CD4-positive, alpha-beta T cell (primary cell): Measurements from ENCODE around the gene SS18L1. TPM values are rescaled to one million over a fixed set of nuclear protein-coding genes. Genes with fewer than 3 reads are reported as not detected.
A peak's percentile ranks its signal among the peaks of the same experiment; 100 is the strongest.

Experiments used
- ATAC-seq: fragments of 200-7000 bp; cut with Tn5 transposase; one replicate; pipeline ENCODE4 v1.10.0; 2022; ENCODE audit warnings: mild to moderate bottlenecking; ENCODE audit not compliant: poor library complexity
- CTCF ChIA-PET: fragments of 350-600 bp; sonication (Branson Sonifier 250); formaldehyde crosslinking; loops from one replicate; lab custom pipeline; 2021; ENCODE audit warnings: antibody characterized with exemption, inconsistent platforms; lab: Charles Lee
- POLR2A ChIA-PET: fragments of 350-600 bp; sonication (Branson Sonifier 250); formaldehyde crosslinking; loops from one replicate; lab custom pipeline; 2021; ENCODE audit warnings: antibody characterized with exemption, inconsistent platforms; lab: Charles Lee
- DNase-seq, 14 experiments: peaks; one replicate each; pipeline ENCODE4 v3.0.0-alpha.2; 2013 to 2020; ENCODE audit warnings: mixed read lengths in 2 of 14
- H3K27ac ChIP-seq, 2 donors: one replicate each; pipeline versions ENCODE4 v1.5.1 to v1.7.0; 2013; ENCODE audit warnings: low read length in 2 of 2, low read depth in 1 of 2, mild to moderate bottlenecking in 1 of 2
- H3K27me3 ChIP-seq, 2 experiments: 1 replicate in 1 of 2; 2 replicates in 1 of 2; pipeline versions ENCODE4 v1.6.1 to v1.7.0; 2013; ENCODE audit warnings: low read length in 2 of 2, control low read depth in 1 of 2, mild to moderate bottlenecking in 1 of 2, moderate library complexity in 1 of 2; ENCODE audit not compliant: insufficient read depth in 2 of 2, control insufficient read depth in 1 of 2
- H3K36me3 ChIP-seq: one replicate; pipeline ENCODE4 v1.6.1; 2013; ENCODE audit warnings: low read length, control low read depth; ENCODE audit not compliant: insufficient read depth
- H3K4me1 ChIP-seq: one replicate; pipeline ENCODE4 v1.6.1; 2013; ENCODE audit warnings: low read length, control low read depth; ENCODE audit not compliant: insufficient read depth
- H3K4me3 ChIP-seq: one replicate; pipeline ENCODE4 v1.5.1; 2013; ENCODE audit warnings: mild to moderate bottlenecking, low read length, moderate library complexity
- H3K9me3 ChIP-seq, 2 experiments: 1 replicate in 1 of 2; 2 replicates in 1 of 2; pipeline versions ENCODE4 v1.6.1 to v1.7.0; 2013; ENCODE audit warnings: low read length in 2 of 2, mild to moderate bottlenecking in 2 of 2, control low read depth in 1 of 2, moderate library complexity in 1 of 2; ENCODE audit not compliant: control insufficient read depth in 1 of 2, insufficient read depth in 1 of 2
- H3K27ac Mint-ChIP-seq: one replicate; pipeline ENCODE4 v1.8.0; 2020; ENCODE audit warnings: mixed read lengths
- H3K27me3 Mint-ChIP-seq: one replicate; pipeline ENCODE4 v1.8.0; 2021; ENCODE audit warnings: mixed read lengths
- H3K36me3 Mint-ChIP-seq: one replicate; pipeline ENCODE4 v1.8.0; 2021; ENCODE audit warnings: low read depth, mixed read lengths
- H3K4me1 Mint-ChIP-seq: one replicate; pipeline ENCODE4 v1.8.0; 2021; ENCODE audit warnings: low read depth, mixed read lengths
- H3K4me3 Mint-ChIP-seq: one replicate; pipeline ENCODE4 v1.8.0; 2020; ENCODE audit warnings: mild to moderate bottlenecking, mixed read lengths
- H3K9me3 Mint-ChIP-seq: one replicate; pipeline ENCODE4 v1.8.0; 2020; ENCODE audit warnings: mixed read lengths
- CTCF ChIP-seq: fragments of 200-600 bp; IDR thresholded peaks from one replicate; pipeline ENCODE4 v1.8.0; 2022; ENCODE audit warnings: antibody characterized with exemption, mild to moderate bottlenecking
- intact Hi-C, 2 experiments: fragments of 100-400 bp; cut with DNase I in 1 of 2; cut with micrococcal nuclease in 1 of 2; formaldehyde crosslinking; loops; one replicate each; pipeline versions ENCODE4 v1.15.1 to v1.9.0; 2023 to 2025; cut with DNase I, micrococcal nuclease
- total RNA-seq, 174 experiments: library from RNA in 2 of 174; stranded (reverse) in 2 of 174; gene quantifications; one replicate each; pipeline ENCODE4 v1.2.3 and lab custom pipeline; 2021 to 2026

SS18L1 gene
- total RNA-seq, 2 experiments from 2014 or later = 12.8 to 13.4 TPM

- no peak overlapping the region for H3K4me3 ChIP-seq
- intact Hi-C loops = loop anchor here in 1 of 2 experiments (5.0 kb wide), 1 partner anchor 67 kb away; the partner anchor contains the start of gene TAF4
- no peak overlapping the region for H3K27ac Mint-ChIP-seq
Observed at GRCh38 chr20:62134735-62135231, 8.8 kb upstream of the SS18L1 start.

GRCh38 chr20:62135573-62136266 lies 7.8 kb upstream of the SS18L1 start:
- H3K36me3 Mint-ChIP-seq = peaks cover 95% of the 10 kb centered on the region
- H3K27ac ChIP-seq = no peak overlapping the region
- intact Hi-C loops = loop anchor here (1.0 to 5.0 kb wide), 3 partner anchors 13 to 109 kb away; partner anchors contain the start of genes LSM14B (in 1 of the 2) and TAF4 (in 1 of the 2)
- no peaks in the 10 kb centered on the region for H3K9me3 Mint-ChIP-seq
- no peak overlapping the region for H3K4me3 ChIP-seq
- H3K9me3 ChIP-seq = no peaks in the 10 kb centered on the region
- no peak for ATAC-seq
- peaks cover 43% of the 10 kb centered on the region for H3K4me1 ChIP-seq
- peak overlapping the region; percentile 77 for H3K27ac Mint-ChIP-seq
- ChIA-PET POLR2A (interaction anchor here (0.7 to 4.9 kb wide), 7 partner anchors 12 to 125 kb away, joined by 3 to 40 read pairs (median 4); partner anchors contain the start of genes LSM14B and TAF4), CTCF (interaction anchor here (0.9 to 2.7 kb wide), 5 partner anchors 11 to 125 kb away, joined by 3 to 18 read pairs (median 5); partner anchors contain the start of gene LSM14B)
- no peak for TF ChIP-seq CTCF
- no peaks in the 10 kb centered on the region for H3K27me3 ChIP-seq
- H3K36me3 ChIP-seq = peaks cover 95% of the 10 kb centered on the region
- H3K4me3 Mint-ChIP-seq = peak overlapping the region; percentile 26
- H3K4me1 Mint-ChIP-seq = peaks cover 48% of the 10 kb centered on the region
- H3K27me3 Mint-ChIP-seq = no peaks in the 10 kb centered on the region
- DNase-seq = no peak

More at GRCh38 chr20:62134735-62135231, 8.8 kb upstream of the SS18L1 start:
- ATAC-seq = no peak
- no peaks in the 10 kb centered on the region for H3K9me3 ChIP-seq
- TF ChIP-seq CTCF = no peak
- H3K36me3 ChIP-seq = peaks cover 95% of the 10 kb centered on the region
- no peak overlapping the region for H3K27ac ChIP-seq
- H3K9me3 Mint-ChIP-seq = no peaks in the 10 kb centered on the region
- peaks cover 95% of the 10 kb centered on the region for H3K36me3 Mint-ChIP-seq
- no peak for DNase-seq
- H3K4me3 Mint-ChIP-seq = no peak overlapping the region
- no peaks in the 10 kb centered on the region for H3K27me3 Mint-ChIP-seq
- peaks cover 47% of the 10 kb centered on the region for H3K4me1 ChIP-seq
- H3K27me3 ChIP-seq = no peaks in the 10 kb centered on the region
- ChIA-PET CTCF (interaction anchor here (1.5 to 2.7 kb wide), 3 partner anchors 13 to 124 kb away, joined by 4 to 18 read pairs (median 5); partner anchors contain the start of gene LSM14B), POLR2A (interaction anchor here (1.1 to 4.9 kb wide), 6 partner anchors 11 to 124 kb away, joined by 3 to 40 read pairs (median 6); partner anchors contain the start of genes LSM14B and TAF4)
- peaks cover 41% of the 10 kb centered on the region for H3K4me1 Mint-ChIP-seq

GRCh38 chr20:62136283-62137091 lies 7.1 kb upstream of the SS18L1 start:
- Histone ChIP-seq H3K27me3 (no peaks in the 10 kb centered on the region), H3K9me3 (no peaks in the 10 kb centered on the region), H3K4me1 (peaks cover 48% of the 10 kb centered on the region), H3K4me3 (no peak overlapping the region), H3K27ac (no peak overlapping the region), H3K36me3 (peaks cover 88% of the 10 kb centered on the region)
- ATAC-seq (peak; percentile 70), DNase-seq (peak; percentile 63 to 89 (median 75))
- POLR2A ChIA-PET = interaction anchor here (1.3 to 4.9 kb wide), 4 partner anchors 14 to 126 kb away, joined by 4 to 40 read pairs (median 16); partner anchors contain the start of genes LSM14B and TAF4
- CTCF ChIA-PET = interaction anchor here (0.6 to 2.7 kb wide), 6 partner anchors 11 to 125 kb away, joined by 3 to 18 read pairs (median 4); partner anchors contain the start of gene LSM14B
- Mint-ChIP-seq H3K4me3 (peak overlapping the region; percentile 66), H3K36me3 (peaks cover 95% of the 10 kb centered on the region), H3K27ac (peak overlapping the region; percentile 77), H3K9me3 (no peaks in the 10 kb centered on the region), H3K27me3 (no peaks in the 10 kb centered on the region), H3K4me1 (peaks cover 56% of the 10 kb centered on the region)
- TF ChIP-seq CTCF = peak; percentile 76
- intact Hi-C loops = loop anchor here (1.0 to 5.0 kb wide), 5 partner anchors 14 to 126 kb away; partner anchors contain the start of genes LSM14B (in 1 of the 2) and TAF4 (in 1 of the 2)
